ENCODE data around the gene NAAA.

DNA sequence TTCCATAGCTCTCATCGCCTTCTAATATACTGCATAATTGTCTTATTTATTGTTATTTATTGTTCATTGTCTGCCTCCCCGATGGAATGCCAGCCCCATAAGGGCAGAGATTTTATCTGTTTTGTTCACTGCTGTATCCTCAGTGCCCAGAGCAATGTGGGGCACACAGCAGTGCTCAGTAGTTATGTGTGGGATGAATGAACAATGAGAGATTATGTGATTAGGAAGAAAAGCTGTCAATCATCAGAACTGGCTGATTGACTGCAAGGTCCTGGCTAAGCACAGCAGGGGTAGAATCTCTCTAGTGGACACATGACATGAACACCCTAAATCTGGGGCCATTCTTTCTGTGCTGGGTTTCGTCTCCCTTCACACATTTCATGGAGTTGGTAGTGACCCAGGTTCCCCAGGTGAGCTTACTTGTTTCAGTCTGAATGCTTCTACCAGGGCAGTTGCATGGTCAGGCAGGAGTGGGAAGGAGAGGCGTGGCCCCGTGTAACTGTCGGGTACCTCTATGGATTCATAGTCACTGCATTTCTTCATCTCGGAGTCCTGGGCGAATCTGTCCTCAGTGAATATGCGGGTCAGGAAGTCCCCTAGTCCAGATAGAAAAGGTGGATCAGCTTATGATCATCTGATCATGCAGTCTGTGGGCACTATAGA, 51.1 kb downstream of the NAAA start:
- TF ChIP-seq, protein P1, sequence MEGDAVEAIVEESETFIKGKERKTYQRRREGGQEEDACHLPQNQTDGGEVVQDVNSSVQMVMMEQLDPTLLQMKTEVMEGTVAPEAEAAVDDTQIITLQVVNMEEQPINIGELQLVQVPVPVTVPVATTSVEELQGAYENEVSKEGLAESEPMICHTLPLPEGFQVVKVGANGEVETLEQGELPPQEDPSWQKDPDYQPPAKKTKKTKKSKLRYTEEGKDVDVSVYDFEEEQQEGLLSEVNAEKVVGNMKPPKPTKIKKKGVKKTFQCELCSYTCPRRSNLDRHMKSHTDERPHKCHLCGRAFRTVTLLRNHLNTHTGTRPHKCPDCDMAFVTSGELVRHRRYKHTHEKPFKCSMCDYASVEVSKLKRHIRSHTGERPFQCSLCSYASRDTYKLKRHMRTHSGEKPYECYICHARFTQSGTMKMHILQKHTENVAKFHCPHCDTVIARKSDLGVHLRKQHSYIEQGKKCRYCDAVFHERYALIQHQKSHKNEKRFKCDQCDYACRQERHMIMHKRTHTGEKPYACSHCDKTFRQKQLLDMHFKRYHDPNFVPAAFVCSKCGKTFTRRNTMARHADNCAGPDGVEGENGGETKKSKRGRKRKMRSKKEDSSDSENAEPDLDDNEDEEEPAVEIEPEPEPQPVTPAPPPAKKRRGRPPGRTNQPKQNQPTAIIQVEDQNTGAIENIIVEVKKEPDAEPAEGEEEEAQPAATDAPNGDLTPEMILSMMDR (conservative IDR thresholded peaks at IDR 0.05; ENCODE audit: low read depth, low read length) = no peak
- no peak for TF ChIP-seq EZH2phosphoT487 (IDR thresholded peaks at IDR 0.05; ENCODE audit: borderline replicate concordance, low read length)
